Measurements from ENCODE around the gene PAX6. TPM values are rescaled to one million over a fixed set of nuclear protein-coding genes. Genes with fewer than 3 reads are reported as not detected.

PAX6 gene
- total and polyA plus RNA-seq, 2 of the 4 experiments (the other 2 are of a cell fraction): not detected

DNA sequence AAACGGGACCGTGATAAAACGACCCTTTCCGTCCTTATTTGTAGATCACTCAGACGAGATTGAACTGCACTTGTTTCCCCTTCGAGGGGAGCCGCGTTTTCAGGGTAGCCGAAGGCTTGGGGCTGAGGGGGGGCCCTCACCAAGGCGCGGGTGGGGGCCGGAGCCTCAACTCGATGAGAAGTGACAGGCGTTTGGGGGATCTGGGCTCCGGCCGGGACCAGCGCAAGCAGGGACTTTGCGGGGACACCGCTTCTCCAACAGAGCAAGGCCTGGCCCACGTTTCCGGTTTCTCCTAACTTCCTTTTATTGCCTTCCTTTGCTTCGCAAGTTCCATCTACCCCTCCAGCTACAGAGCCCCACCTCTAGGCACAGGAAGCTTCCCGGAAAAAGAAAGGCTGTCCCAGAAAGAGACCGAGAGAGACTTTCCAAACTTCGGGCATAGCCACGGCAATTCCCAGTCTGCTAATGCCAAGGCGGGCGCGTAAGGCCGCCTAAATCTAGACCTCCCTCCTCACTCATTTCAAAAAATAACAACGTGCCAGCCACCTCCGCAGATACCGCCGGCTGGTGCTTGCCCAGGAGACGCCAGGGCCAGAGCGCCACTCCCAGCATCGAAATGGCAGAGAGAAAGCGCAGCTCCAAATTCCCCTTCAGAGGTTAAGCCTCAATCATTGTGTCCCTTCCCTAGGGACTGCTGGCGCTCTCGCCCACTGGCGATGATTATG lies 6.6 kb downstream of the PAX6 start:
- H3K9me3 ChIP-seq (ENCODE audit: control insufficient read depth, insufficient read depth, low read length): peaks cover 40% of the 10 kb centered on the region
- no peaks in the 10 kb centered on the region for H3K36me3 ChIP-seq (ENCODE audit: control insufficient read depth, insufficient read depth, low read length)
- in situ Hi-C loops (cut with MboI; ENCODE audit: low sequenced_read_pairs) (no loop called here), intact Hi-C loops (cut with micrococcal nuclease) (no loop called here), dilution Hi-C loops (cut with HindIII; ENCODE audit: low sequenced_read_pairs, unreplicated experiment) (no loop called here)
- no peak overlapping the region for H3K27ac ChIP-seq (ENCODE audit: insufficient read depth, low read length)
- no peak for ATAC-seq (ENCODE audit: low read depth)
- peaks cover 5% of the 10 kb centered on the region; the same call in 1 of the 2 replicates for H4K20me1 ChIP-seq (ENCODE audit: insufficient read depth, low read length)
- CTCF ChIA-PET: no interaction called here
- POLR2A ChIA-PET (ENCODE audit: unreplicated experiment): no interaction called here
- H3K9me1 ChIP-seq (ENCODE audit: insufficient read depth, low read length): peaks cover 4% of the 10 kb centered on the region; the same call in 1 of the 2 replicates
- H3K4ac ChIP-seq (ENCODE audit: low read depth, low read length): no peak overlapping the region
- 17% methylated on average over 17 of the region's 41 CpGs; no CpG with 5 or more reads in 1 of the 2 experiments for WGBS, 2 experiments (ENCODE audit: extremely low coverage in 2 of 2, insufficient read length in 1 of 2)
- peak overlapping the region; percentile 36 for H2AFZ ChIP-seq (replicated peaks; ENCODE audit: low read length, poor library complexity)
- H3K23ac ChIP-seq (ENCODE audit: low read depth, low read length): no peak overlapping the region
- H3K4me2 ChIP-seq (ENCODE audit: low read depth, low read length): no peak overlapping the region
- no peak overlapping the region for H2AK9ac ChIP-seq (replicated peaks; ENCODE audit: low read depth, low read length, poor library complexity)
- DNase-seq: no peak
- no peak overlapping the region for H4K5ac ChIP-seq (ENCODE audit: low read depth, low read length)
- no peak overlapping the region for H2BK15ac ChIP-seq (ENCODE audit: low read depth, low read length)
- no peak overlapping the region for H3K18ac ChIP-seq (ENCODE audit: low read depth, low read length)
- BruUV-seq (replicated peaks): no TSS peak
- peaks cover 95% of the 10 kb centered on the region for H3K27me3 ChIP-seq (ENCODE audit: control insufficient read depth, insufficient read depth, low read length)
- no peak overlapping the region for H2AK5ac ChIP-seq (ENCODE audit: low read depth, low read length)
- no peak overlapping the region for H3K14ac ChIP-seq (replicated peaks; ENCODE audit: low read depth, low read length)
- no peak overlapping the region for H3K9ac ChIP-seq (ENCODE audit: low read depth, low read length)
- no peak overlapping the region for H4K8ac ChIP-seq (ENCODE audit: low read depth in 2 of 2, low read length in 2 of 2)
- no peaks in the 10 kb centered on the region for H3K79me1 ChIP-seq (ENCODE audit: low read depth in 1 of 2, low read length in 2 of 2)
- H3K4me1 ChIP-seq (ENCODE audit: control insufficient read depth, insufficient read depth, low read length): no peaks in the 10 kb centered on the region
- no peak overlapping the region for H2BK5ac ChIP-seq (ENCODE audit: low read depth, low read length, poor library complexity, severe bottlenecking)
- no peak overlapping the region for H4K91ac ChIP-seq (ENCODE audit: insufficient read depth, low read depth, low read length)
- H2BK120ac ChIP-seq (ENCODE audit: low read depth, low read length): no peak overlapping the region
- no peak overlapping the region for H3K4me3 ChIP-seq (ENCODE audit: insufficient read depth, low read depth, low read length)
- TF ChIP-seq MAFK (IDR thresholded peaks at IDR 0.05; ENCODE audit: low read depth, low read length) (no peak), FOS (IDR thresholded peaks at IDR 0.05; ENCODE audit: low read depth, low read length) (no peak), POLR2A (IDR thresholded peaks at IDR 0.05; ENCODE audit: low read depth, low read length) (no peak), RAD21 (IDR thresholded peaks at IDR 0.05; ENCODE audit: low read length) (no peak), MXI1 (IDR thresholded peaks at IDR 0.05; ENCODE audit: borderline replicate concordance, low read depth, low read length) (no peak), BHLHE40 (IDR thresholded peaks at IDR 0.05; ENCODE audit: low read depth, low read length) (no peak), CEBPB (IDR thresholded peaks at IDR 0.05; ENCODE audit: low read depth, low read length) (no peak), CHD1 (IDR thresholded peaks at IDR 0.05; ENCODE audit: low read depth, low read length) (no peak), USF2 (IDR thresholded peaks at IDR 0.05; ENCODE audit: low read depth, low read length) (no peak), RCOR1 (IDR thresholded peaks at IDR 0.05; ENCODE audit: insufficient replicate concordance, low read length) (no peak), MAZ (IDR thresholded peaks at IDR 0.05; ENCODE audit: borderline replicate concordance, low read depth, low read length) (no peak), RFX5 (IDR thresholded peaks at IDR 0.05; ENCODE audit: low read depth, low read length) (no peak)
- TF ChIP-seq, protein P1, sequence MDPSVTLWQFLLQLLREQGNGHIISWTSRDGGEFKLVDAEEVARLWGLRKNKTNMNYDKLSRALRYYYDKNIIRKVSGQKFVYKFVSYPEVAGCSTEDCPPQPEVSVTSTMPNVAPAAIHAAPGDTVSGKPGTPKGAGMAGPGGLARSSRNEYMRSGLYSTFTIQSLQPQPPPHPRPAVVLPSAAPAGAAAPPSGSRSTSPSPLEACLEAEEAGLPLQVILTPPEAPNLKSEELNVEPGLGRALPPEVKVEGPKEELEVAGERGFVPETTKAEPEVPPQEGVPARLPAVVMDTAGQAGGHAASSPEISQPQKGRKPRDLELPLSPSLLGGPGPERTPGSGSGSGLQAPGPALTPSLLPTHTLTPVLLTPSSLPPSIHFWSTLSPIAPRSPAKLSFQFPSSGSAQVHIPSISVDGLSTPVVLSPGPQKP (IDR thresholded peaks at IDR 0.05; ENCODE audit: borderline replicate concordance, low read depth, low read length): no peak
- H2BK20ac ChIP-seq (ENCODE audit: low read depth, low read length): no peak overlapping the region
- no peak overlapping the region for H3K56ac ChIP-seq (ENCODE audit: extremely low read depth, insufficient read depth, low read length)

Data from IMR-90 (cell line).